NCI-H2196 treated with DMSO at 0.1 percent for 48 hours (cell line): ENCODE data around the gene CHERP.
"Not testable (repeated sequence)": the region's sequence is repeated elsewhere in the genome, so short reads cannot be mapped to it uniquely, and the experiment has no call there.

Source experiments
- DNase-seq: peaks from one replicate; lab custom pipeline; 2025; ENCODE audit not compliant: unreplicated experiment; lab: John Stamatoyannopoulos, UW

Gene CHERP

GRCh38 chr19:16544473-16545231, 2.4 kb upstream of the CHERP start:
- DNase-seq, result no peak

GRCh38 chr19:16543734-16544133, 1.5 kb upstream of the CHERP start:
- DNase-seq, result not testable (repeated sequence)

DNA sequence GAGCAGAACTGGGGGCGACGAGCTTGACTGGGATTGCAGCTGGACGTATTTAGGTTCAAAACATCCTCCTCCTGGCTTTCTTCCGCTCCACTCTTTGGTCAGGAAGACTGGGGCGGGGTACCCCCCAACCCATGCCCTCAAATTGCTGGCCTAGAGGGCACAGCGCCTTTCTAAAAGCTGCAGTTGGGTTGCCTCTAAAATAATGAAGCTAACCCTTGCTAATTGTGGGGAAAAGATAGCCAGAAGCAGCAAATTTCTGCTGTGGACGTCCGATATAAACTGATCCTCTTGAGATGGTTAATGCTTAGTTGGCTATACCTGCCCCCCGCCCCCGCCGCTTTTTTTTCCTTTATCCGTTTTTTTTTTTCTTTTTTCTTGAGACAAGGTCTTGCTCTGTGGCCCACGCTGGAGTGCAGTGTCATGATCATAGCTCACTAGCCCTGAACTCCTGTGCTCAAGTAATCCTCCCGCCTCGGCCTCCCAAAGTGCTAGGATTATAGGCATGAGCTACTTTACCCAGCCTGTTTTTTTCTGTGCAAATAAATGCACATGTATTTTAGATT, 754 bp upstream of the CHERP start:
- DNase-seq, result no peak

DNA sequence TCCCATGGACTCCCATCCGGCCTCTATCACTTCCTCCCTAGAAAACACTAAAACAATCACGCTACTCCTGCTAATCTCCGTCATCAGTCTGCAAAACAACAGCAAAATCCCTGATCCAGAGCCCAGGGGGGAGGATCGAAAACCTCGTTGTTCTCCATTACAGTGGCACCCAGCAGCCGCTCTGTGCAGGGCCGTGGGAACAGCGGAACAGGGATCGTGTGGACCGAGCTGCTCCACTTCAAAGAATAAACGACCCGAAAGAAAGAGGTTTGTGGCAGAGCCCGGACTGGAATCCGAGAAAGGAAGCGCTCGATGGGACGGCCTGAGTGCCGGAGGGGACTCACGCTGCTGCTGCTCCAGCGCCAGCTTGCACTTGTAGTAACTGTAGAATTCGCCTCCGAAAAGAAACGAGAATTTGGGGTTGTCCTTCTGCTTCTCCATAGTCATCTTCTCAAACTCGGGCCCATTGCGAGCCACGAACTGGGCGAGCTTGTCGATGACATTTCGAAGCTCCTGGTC, 652 bp downstream of the CHERP start:
- no peak for DNase-seq

- DNase-seq, result no peak
Measured at GRCh38 chr19:16540948-16541347, 1.3 kb downstream of the CHERP start.

GRCh38 chr19:16537111-16537510, 5.1 kb downstream of the CHERP start:
- DNase-seq, result no peak

GRCh38 chr19:16536130-16536529, 6.1 kb downstream of the CHERP start:
- no peak for DNase-seq

GRCh38 chr19:16535381-16535780, 6.9 kb downstream of the CHERP start:
- no peak for DNase-seq

DNA sequence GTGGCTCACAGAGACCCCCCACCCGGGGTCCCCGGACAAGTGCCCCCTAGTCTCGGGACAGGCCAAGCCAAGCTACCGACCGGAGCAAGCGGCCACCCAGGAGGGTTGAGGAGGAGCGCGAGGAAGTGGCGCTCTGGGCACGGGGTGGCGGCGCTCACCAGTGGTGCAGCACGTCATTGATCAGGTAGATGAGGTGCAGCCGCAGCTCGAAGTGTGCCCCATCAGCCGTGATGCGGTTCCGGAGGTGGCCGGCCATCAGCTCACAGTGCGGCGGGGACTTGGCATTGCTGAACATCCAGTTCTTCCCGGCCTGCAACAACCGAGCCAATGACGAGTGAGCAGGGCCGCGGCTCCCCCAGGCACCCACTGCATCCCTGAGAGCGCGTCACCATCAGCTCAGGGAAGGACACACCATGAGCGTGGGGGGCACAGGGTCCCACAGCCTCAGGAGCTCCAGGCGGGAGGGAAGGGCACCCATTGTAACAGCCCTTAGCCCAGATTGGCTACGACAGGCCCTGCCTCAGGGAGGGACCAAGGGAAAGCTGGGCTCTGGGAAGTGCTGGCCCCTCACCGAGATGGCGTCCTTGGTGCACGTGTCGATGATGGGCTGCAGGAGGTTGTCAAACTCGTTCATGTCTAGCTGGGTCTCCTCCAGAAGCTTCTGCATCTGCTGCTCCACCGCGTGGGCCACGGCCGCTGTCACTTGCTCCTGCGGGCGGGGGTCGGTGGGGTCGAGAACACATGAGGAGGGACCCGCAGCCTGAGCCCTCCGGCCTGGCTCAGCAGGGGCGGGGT, 9.6 kb downstream of the CHERP start:
- no peak for DNase-seq

- no peak for DNase-seq
Measured at GRCh38 chr19:16531380-16531669, 10.9 kb downstream of the CHERP start.

- DNase-seq, result no peak
Measured at GRCh38 chr19:16530540-16531379, 11.5 kb downstream of the CHERP start.

- no peak for DNase-seq
Measured at GRCh38 chr19:16529466-16530144, 12.6 kb downstream of the CHERP start.

DNA sequence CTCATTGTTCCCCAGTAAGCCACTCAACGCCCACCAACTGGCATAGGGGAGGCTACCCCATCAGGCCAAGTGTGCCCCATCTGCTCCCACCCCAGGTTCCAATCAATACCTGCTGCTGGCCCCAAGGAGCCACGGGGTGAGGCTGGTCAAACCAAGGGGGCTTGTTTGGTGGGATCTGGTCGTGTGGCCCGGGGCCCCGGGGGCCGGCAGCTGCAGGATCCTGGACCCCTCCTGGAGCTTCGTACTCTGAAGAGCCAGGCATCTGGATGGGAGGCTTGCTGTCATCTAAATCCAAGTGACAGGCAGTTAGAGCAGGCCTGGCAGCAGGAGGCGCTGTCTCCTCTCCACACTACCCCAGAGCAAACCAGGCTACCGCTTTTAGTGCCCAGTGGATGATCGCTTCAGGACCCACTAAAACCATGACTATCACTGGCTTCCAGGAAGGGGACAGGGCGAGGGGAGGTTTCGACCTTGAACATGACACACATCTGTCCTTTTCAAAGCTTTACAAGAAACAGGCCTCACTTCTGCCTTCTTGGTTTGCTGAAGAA, 14.2 kb downstream of the CHERP start:
- DNase-seq, result no peak

- no peak for DNase-seq
Measured at GRCh38 chr19:16527334-16527935, 14.8 kb downstream of the CHERP start.

DNA sequence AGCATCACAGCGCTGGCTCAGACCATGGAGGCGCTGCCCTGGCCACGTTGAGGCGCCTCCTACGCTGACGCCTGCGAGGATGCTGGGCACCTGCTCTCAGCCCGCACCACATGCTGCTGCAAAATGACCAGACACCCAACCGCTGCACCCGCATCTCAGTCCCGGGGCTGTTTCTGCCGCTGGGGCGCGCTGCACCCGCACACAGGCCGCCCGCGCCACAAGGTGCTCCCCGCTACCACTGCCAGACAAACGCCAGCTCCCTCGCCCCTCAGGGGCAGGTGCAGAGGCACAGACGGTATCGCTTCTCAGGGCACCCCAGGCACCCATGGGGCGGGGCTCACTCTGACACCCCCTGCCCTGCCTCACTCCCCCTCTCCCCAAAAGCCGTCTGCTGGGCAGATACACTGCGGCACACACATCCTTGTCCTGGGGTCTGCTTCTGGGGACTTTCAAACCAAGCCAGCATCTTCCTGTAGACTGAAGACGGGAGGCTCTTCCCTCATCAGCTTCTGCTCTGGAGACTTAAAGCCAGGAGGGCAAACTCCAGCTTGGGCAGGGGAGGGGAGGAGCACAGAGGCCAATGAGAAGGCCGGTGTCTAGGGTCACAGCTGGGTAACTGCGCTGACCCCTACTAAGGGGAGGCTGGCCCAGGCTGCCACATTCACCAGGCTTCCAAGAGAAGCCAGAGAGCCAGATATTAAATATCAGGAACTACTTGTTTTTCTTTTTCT, 16.3 kb downstream of the CHERP start:
- peak; percentile 32 for DNase-seq

DNA sequence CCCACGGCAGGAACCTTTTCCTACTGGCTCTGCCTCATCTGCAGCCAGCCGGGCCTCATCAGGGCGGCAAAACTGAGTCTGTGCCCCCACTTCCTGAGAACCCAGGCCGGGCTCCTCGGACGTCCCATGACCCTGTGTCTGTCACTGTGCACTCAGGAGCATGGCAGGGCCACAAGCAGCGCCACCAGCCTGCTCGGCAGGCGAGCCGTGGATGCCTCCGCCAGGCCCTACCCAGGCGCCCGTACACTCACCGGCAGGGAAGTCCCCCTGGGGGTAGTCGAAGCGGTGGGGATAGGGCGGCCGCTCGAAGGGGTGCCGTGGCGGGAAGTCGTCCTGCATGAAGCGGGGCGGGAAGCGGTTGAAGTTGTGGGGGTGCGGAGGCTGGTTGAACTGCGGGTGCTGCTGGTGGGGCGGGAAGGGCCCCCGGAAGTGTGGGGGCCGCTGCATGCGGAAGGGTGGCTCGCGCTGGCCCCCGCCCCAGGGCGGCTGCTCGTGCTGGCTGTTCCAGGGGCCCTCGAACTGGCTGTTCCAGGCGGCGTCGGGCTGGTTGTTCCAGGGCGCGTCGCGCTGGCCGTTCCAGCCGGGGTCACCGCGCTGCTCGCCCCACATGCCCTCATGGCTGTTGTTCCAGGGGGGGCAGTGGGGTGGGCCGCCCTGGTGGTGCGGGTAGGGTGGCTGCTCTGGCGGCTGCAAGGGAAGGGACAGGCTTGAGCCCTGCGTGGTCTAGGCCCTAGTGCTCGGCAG, 17.1 kb downstream of the CHERP start:
- DNase-seq, result no peak

GRCh38 chr19:16522559-16523377, 19.5 kb downstream of the CHERP start:
- no peak for DNase-seq
